ENCODE results near the gene CFAP74. TPM values are rescaled to one million over a fixed set of nuclear protein-coding genes. Genes with fewer than 3 reads are reported as not detected.

CFAP74 gene
- polyA plus RNA-seq, 1 donor (not counting 4 experiments of a cell fraction or from before 2014, with no cell fraction given): not detected

GRCh38 chr1:1926886-1927660 is 76.5 kb downstream of the CFAP74 start:
- no peak overlapping the region for H3K9ac ChIP-seq (ENCODE audit: control insufficient read depth, extremely low read depth, insufficient read depth, low read length)
- H3K4me1 ChIP-seq (ENCODE audit: control insufficient read depth, extremely low read depth, insufficient read depth, low read length): no peaks in the 10 kb centered on the region
- H3K27ac ChIP-seq (ENCODE audit: control insufficient read depth, insufficient read depth, low read length): no peak overlapping the region
- H3K79me2 ChIP-seq (ENCODE audit: control insufficient read depth, insufficient read depth, low read length): no peaks in the 10 kb centered on the region
- dilution Hi-C loops (cut with MboI; ENCODE audit: extremely low pct_ligation_motif_present, low sequenced_read_pairs): no loop called here
- H3K27me3 ChIP-seq (ENCODE audit: control insufficient read depth, extremely low read depth, insufficient read depth, low read length): peaks cover 45% of the 10 kb centered on the region
- DNase-seq (ENCODE audit: low read depth, low spot score): no peak
- no peak overlapping the region for H2AFZ ChIP-seq (ENCODE audit: control insufficient read depth, low read length)
- H4K20me1 ChIP-seq (ENCODE audit: control insufficient read depth, extremely low read depth, insufficient read depth, low read length): no peaks in the 10 kb centered on the region
- TF ChIP-seq CTCF (optimal IDR thresholded peaks at IDR 0.05 in 1 of 3, IDR thresholded peaks at IDR 0.05 in 1 of 3, conservative IDR thresholded peaks at IDR 0.05 in 1 of 3; ENCODE audit: extremely low read depth in 1 of 3, insufficient read depth in 2 of 3, low read length in 3 of 3) (no peak), EZH2 (IDR thresholded peaks at IDR 0.05; ENCODE audit: low read length) (no peak)
- no peak overlapping the region for H3K4me3 ChIP-seq (ENCODE audit: control insufficient read depth in 2 of 3, extremely low read depth in 1 of 3, insufficient read depth in 2 of 3, low read depth in 1 of 3, low read length in 3 of 3)
- H3K36me3 ChIP-seq (ENCODE audit: control insufficient read depth in 2 of 2, extremely low read depth in 1 of 2, insufficient read depth in 2 of 2, low read length in 2 of 2): no peaks in the 10 kb centered on the region
- no peak overlapping the region for H3K4me2 ChIP-seq (ENCODE audit: control insufficient read depth, extremely low read depth, insufficient read depth, low read depth, low read length)
- FAIRE-seq: no peak
- no peaks in the 10 kb centered on the region for H3K9me3 ChIP-seq (ENCODE audit: control insufficient read depth, low read depth, low read length)
- H3K9me1 ChIP-seq (ENCODE audit: control insufficient read depth, extremely low read depth, insufficient read depth, low read length): no peaks in the 10 kb centered on the region

- FAIRE-seq (no peak), DNase-seq (ENCODE audit: low read depth, low spot score) (no peak)
- Histone ChIP-seq H3K27me3 (ENCODE audit: control insufficient read depth, extremely low read depth, insufficient read depth, low read length) (peaks cover 45% of the 10 kb centered on the region), H3K4me2 (ENCODE audit: control insufficient read depth, extremely low read depth, insufficient read depth, low read depth, low read length) (no peak overlapping the region), H3K4me3 (ENCODE audit: control insufficient read depth in 2 of 3, extremely low read depth in 1 of 3, insufficient read depth in 2 of 3, low read depth in 1 of 3, low read length in 3 of 3) (no peak overlapping the region), H3K79me2 (ENCODE audit: control insufficient read depth, insufficient read depth, low read length) (no peaks in the 10 kb centered on the region), H3K9me1 (ENCODE audit: control insufficient read depth, extremely low read depth, insufficient read depth, low read length) (no peaks in the 10 kb centered on the region), H3K36me3 (ENCODE audit: control insufficient read depth in 2 of 2, extremely low read depth in 1 of 2, insufficient read depth in 2 of 2, low read length in 2 of 2) (no peaks in the 10 kb centered on the region), H2AFZ (ENCODE audit: control insufficient read depth, low read length) (no peak overlapping the region), H3K27ac (ENCODE audit: control insufficient read depth, insufficient read depth, low read length) (no peak overlapping the region), H3K4me1 (ENCODE audit: control insufficient read depth, extremely low read depth, insufficient read depth, low read length) (no peaks in the 10 kb centered on the region), H4K20me1 (ENCODE audit: control insufficient read depth, extremely low read depth, insufficient read depth, low read length) (no peaks in the 10 kb centered on the region), H3K9ac (ENCODE audit: control insufficient read depth, extremely low read depth, insufficient read depth, low read length) (no peak overlapping the region), H3K9me3 (ENCODE audit: control insufficient read depth, low read depth, low read length) (no peaks in the 10 kb centered on the region)
- TF ChIP-seq EZH2 (IDR thresholded peaks at IDR 0.05; ENCODE audit: low read length) (no peak), CTCF (optimal IDR thresholded peaks at IDR 0.05 in 1 of 3, IDR thresholded peaks at IDR 0.05 in 1 of 3, conservative IDR thresholded peaks at IDR 0.05 in 1 of 3; ENCODE audit: extremely low read depth in 1 of 3, insufficient read depth in 2 of 3, low read length in 3 of 3) (no peak)
- dilution Hi-C loops (cut with MboI; ENCODE audit: extremely low pct_ligation_motif_present, low sequenced_read_pairs): no loop called here
These were observed 77.2 kb downstream of the CFAP74 start for GRCh38 chr1:1926346-1926811.
